ENCODE data around the gene F5. TPM values are rescaled to one million over a fixed set of nuclear protein-coding genes. Genes with fewer than 3 reads are reported as not detected.

Gene F5
- total and polyA plus RNA-seq, 10 donors = 1.7 to 34.5 (median 7.4) TPM

GRCh38 chr1:169527001-169527400 lies 59.3 kb downstream of the F5 start:
- Histone ChIP-seq H3K36me3 (peaks cover 0 to 62% (median 0%) of the 10 kb centered on the region in 6 donors), H3K9me3 (no peaks in the 10 kb centered on the region), H3K27ac (no peak overlapping the region), H3K27me3 (replicated peaks in 1 of 7) (no peaks in the 10 kb centered on the region), H3K4me1 (peaks cover 0 to 10% (median 0%) of the 10 kb centered on the region in 6 donors), H3K4me3 (no peak overlapping the region)
- intact Hi-C loops (cut with DNase I; ENCODE audit: low total_unique reads) = no loop called here
- no peak for DNase-seq
- 78 to 89% (median 83%) methylated on average over 3 of the region's 3 CpGs for WGBS, 5 donors
- TF ChIP-seq CTCF (IDR thresholded peaks at IDR 0.05 in 8 of 11, conservative IDR thresholded peaks at IDR 0.05 in 3 of 11) (no peak), POLR2AphosphoS5 (IDR thresholded peaks at IDR 0.05) (no peak), POLR2A (IDR thresholded peaks at IDR 0.05) (no peak)

- peaks cover 0 to 10% (median 0%) of the 10 kb centered on the region in 6 donors for H3K4me1 ChIP-seq
- no peak overlapping the region for H3K4me3 ChIP-seq
- no peaks in the 10 kb centered on the region for H3K9me3 ChIP-seq
- DNase-seq = no peak
- H3K27ac ChIP-seq = no peak overlapping the region
- peaks cover 0 to 70% (median 0%) of the 10 kb centered on the region in 6 donors for H3K36me3 ChIP-seq
- 83 to 91% (median 90%) methylated on average over 1 of the region's 1 CpG for WGBS, 5 donors
- TF ChIP-seq POLR2A (IDR thresholded peaks at IDR 0.05) (no peak), CTCF (IDR thresholded peaks at IDR 0.05 in 8 of 11, conservative IDR thresholded peaks at IDR 0.05 in 3 of 11) (no peak), POLR2AphosphoS5 (IDR thresholded peaks at IDR 0.05) (no peak)
- no peaks in the 10 kb centered on the region for H3K27me3 ChIP-seq (replicated peaks in 1 of 7)
- intact Hi-C loops (cut with DNase I; ENCODE audit: low total_unique reads) = no loop called here
These were observed 60.0 kb downstream of the F5 start for GRCh38 chr1:169526120-169526832.

GRCh38 chr1:169525391-169525790 lies 60.9 kb downstream of the F5 start:
- no peak overlapping the region for H3K27ac ChIP-seq
- intact Hi-C loops (cut with DNase I; ENCODE audit: low total_unique reads) = no loop called here
- H3K9me3 ChIP-seq = no peaks in the 10 kb centered on the region
- H3K4me1 ChIP-seq = peaks cover 0 to 10% (median 0%) of the 10 kb centered on the region in 6 donors
- DNase-seq = no peak
- 91 to 97% (median 95%) methylated on average over 1 of the region's 1 CpG for WGBS, 5 donors
- TF ChIP-seq CTCF (IDR thresholded peaks at IDR 0.05 in 8 of 11, conservative IDR thresholded peaks at IDR 0.05 in 3 of 11) (no peak), POLR2A (IDR thresholded peaks at IDR 0.05) (no peak), POLR2AphosphoS5 (IDR thresholded peaks at IDR 0.05) (no peak)
- no peak overlapping the region for H3K4me3 ChIP-seq
- H3K36me3 ChIP-seq = peaks cover 0 to 73% (median 0%) of the 10 kb centered on the region in 6 donors
- no peaks in the 10 kb centered on the region for H3K27me3 ChIP-seq (replicated peaks in 1 of 7)

- H3K27me3 ChIP-seq (replicated peaks in 1 of 7) = no peaks in the 10 kb centered on the region
- no peaks in the 10 kb centered on the region for H3K9me3 ChIP-seq
- no peak overlapping the region for H3K4me3 ChIP-seq
- no peak overlapping the region for H3K27ac ChIP-seq
- no peak for TF ChIP-seq POLR2AphosphoS5 (IDR thresholded peaks at IDR 0.05)
- no peak for TF ChIP-seq POLR2A (IDR thresholded peaks at IDR 0.05)
- TF ChIP-seq CTCF (IDR thresholded peaks at IDR 0.05 in 8 of 11, conservative IDR thresholded peaks at IDR 0.05 in 3 of 11) = no peak
- intact Hi-C loops (cut with DNase I; ENCODE audit: low total_unique reads) = no loop called here
- peaks cover 0 to 78% (median 0%) of the 10 kb centered on the region in 6 donors for H3K36me3 ChIP-seq
- peaks cover 0 to 9% (median 0%) of the 10 kb centered on the region in 6 donors for H3K4me1 ChIP-seq
- DNase-seq = no peak
These were observed 62.4 kb downstream of the F5 start for GRCh38 chr1:169523904-169524303.

Measured in spleen (tissue), 11 donors.